HG02759 (cell line): ENCODE measurements around the gene GAPVD1.
"Not testable (repeated sequence)": the region's sequence is repeated elsewhere in the genome, so short reads cannot be mapped to it uniquely, and the experiment has no call there.

ENCODE experiments used
- ATAC-seq: cut with Tn5 transposase; IDR thresholded peaks from one replicate; pipeline ENCODE4 v1.9.1; 2021; ENCODE audit warnings: mild to moderate bottlenecking, moderate library complexity; ENCODE audit not compliant: unreplicated experiment

GAPVD1 gene

GRCh38 chr9:125372441-125373226, 111.0 kb downstream of the GAPVD1 start:
- ATAC-seq: no peak

- no peak for ATAC-seq
These were observed 113.0 kb downstream of the GAPVD1 start for GRCh38 chr9:125374443-125375309.

GRCh38 chr9:125375820-125376219, 114.2 kb downstream of the GAPVD1 start:
- ATAC-seq: no peak

GRCh38 chr9:125376261-125377226, 114.9 kb downstream of the GAPVD1 start:
- no peak for ATAC-seq

GRCh38 chr9:125377584-125378250, 116.1 kb downstream of the GAPVD1 start:
- no peak for ATAC-seq

GRCh38 chr9:125378778-125379177, 117.2 kb downstream of the GAPVD1 start:
- ATAC-seq: no peak

- ATAC-seq: no peak
These were observed 117.6 kb downstream of the GAPVD1 start for GRCh38 chr9:125379208-125379607.

GRCh38 chr9:125380406-125380805, 118.8 kb downstream of the GAPVD1 start:
- no peak for ATAC-seq

GRCh38 chr9:125387861-125388524, 126.4 kb downstream of the GAPVD1 start:
- no peak for ATAC-seq

GRCh38 chr9:125388978-125389377, 127.4 kb downstream of the GAPVD1 start:
- no peak for ATAC-seq

GRCh38 chr9:125391704-125392103, 130.1 kb downstream of the GAPVD1 start:
- ATAC-seq: no peak

GRCh38 chr9:125393426-125393825, 131.8 kb downstream of the GAPVD1 start:
- ATAC-seq: no peak

- no peak for ATAC-seq
These were observed 135.2 kb downstream of the GAPVD1 start for GRCh38 chr9:125396799-125397198.

- no peak for ATAC-seq
These were observed 136.1 kb downstream of the GAPVD1 start for GRCh38 chr9:125397736-125398135.

GRCh38 chr9:125398243-125398642, 136.6 kb downstream of the GAPVD1 start:
- ATAC-seq: no peak

- ATAC-seq: no peak
These were observed 137.5 kb downstream of the GAPVD1 start for GRCh38 chr9:125399165-125399564.

- no peak for ATAC-seq
These were observed 138.0 kb downstream of the GAPVD1 start for GRCh38 chr9:125399666-125400065.

GRCh38 chr9:125400232-125400631, 138.6 kb downstream of the GAPVD1 start:
- not testable (repeated sequence) for ATAC-seq
